Neuronal stem cell (in vitro differentiated cells): ENCODE results near the gene RAMP3.

ENCODE experiments used
- DNase-seq: peaks from one replicate; pipeline ENCODE4 v3.0.0-alpha.2; 2013; ENCODE audit warnings: low spot score
- H2AFZ ChIP-seq: one replicate; pipeline ENCODE4 v1.6.1; 2013; ENCODE audit warnings: mild to moderate bottlenecking, low read length, inconsistent platforms
- H2AK5ac ChIP-seq: 2 replicates; pipeline ENCODE4 v1.6.1; 2013; ENCODE audit warnings: low read depth, mild to moderate bottlenecking, inconsistent platforms, low read length, moderate library complexity, mixed read lengths
- H2BK120ac ChIP-seq: 2 replicates; pipeline ENCODE4 v1.6.1; 2013; ENCODE audit warnings: low read depth, mild to moderate bottlenecking, inconsistent platforms, low read length, moderate library complexity, mixed read lengths
- H2BK12ac ChIP-seq: one replicate; pipeline ENCODE4 v1.6.1; 2013; ENCODE audit warnings: low read length, inconsistent platforms
- H2BK15ac ChIP-seq: 2 replicates; pipeline ENCODE4 v1.6.1; 2013; ENCODE audit warnings: mild to moderate bottlenecking, low read length, inconsistent platforms, mixed read lengths
- H2BK5ac ChIP-seq: one replicate; pipeline ENCODE4 v1.6.1; 2013; ENCODE audit warnings: inconsistent platforms, mild to moderate bottlenecking, low read length, moderate library complexity
- H3K14ac ChIP-seq: one replicate; pipeline ENCODE4 v1.6.1; 2013; ENCODE audit warnings: low read length, inconsistent platforms
- H3K18ac ChIP-seq: 2 replicates; pipeline ENCODE4 v1.6.1; 2013; ENCODE audit warnings: low read length, inconsistent platforms
- H3K23ac ChIP-seq: 2 replicates; pipeline ENCODE4 v1.6.1; 2013; ENCODE audit warnings: low read depth, mild to moderate bottlenecking, mixed read lengths, low read length, inconsistent platforms; ENCODE audit not compliant: poor library complexity
- H3K27ac ChIP-seq: replicated peaks from 3 replicates; pipeline ENCODE4 v1.5.1; 2013; ENCODE audit warnings: low read length, inconsistent platforms
- H3K27me3 ChIP-seq, 3 experiments: 2 replicates each; pipeline ENCODE4 v1.6.1; 2013; ENCODE audit warnings: low read length in 3 of 3, mild to moderate bottlenecking in 2 of 3, inconsistent platforms in 1 of 3, low read depth in 1 of 3, mixed read lengths in 1 of 3, moderate library complexity in 1 of 3; ENCODE audit not compliant: control insufficient read depth in 3 of 3, insufficient read depth in 3 of 3
- H3K36me3 ChIP-seq, 2 donors: replicated peaks in 1 of 2; 2 replicates each; pipeline ENCODE4 v1.6.1; 2013; ENCODE audit warnings: low read length in 2 of 2; ENCODE audit not compliant: control insufficient read depth in 2 of 2, insufficient read depth in 2 of 2
- H3K4ac ChIP-seq: 2 replicates; pipeline ENCODE4 v1.6.1; 2013; ENCODE audit warnings: inconsistent platforms, mild to moderate bottlenecking, low read length, moderate library complexity
- H3K4me1 ChIP-seq, 2 donors: 1 replicate in 1 of 2; 2 replicates in 1 of 2; pipeline ENCODE4 v1.6.1; 2013; ENCODE audit warnings: low read length in 2 of 2, low read depth in 1 of 2; ENCODE audit not compliant: control insufficient read depth in 2 of 2, insufficient read depth in 1 of 2
- H3K4me2 ChIP-seq: one replicate; pipeline ENCODE4 v1.6.1; 2013; ENCODE audit warnings: mild to moderate bottlenecking, low read length, inconsistent platforms; ENCODE audit not compliant: insufficient read depth, poor library complexity, severe bottlenecking
- H3K4me3 ChIP-seq, 2 donors: 2 replicates each; pipeline ENCODE4 v1.5.1; 2013; ENCODE audit warnings: low read length in 2 of 2, mild to moderate bottlenecking in 2 of 2, inconsistent platforms in 1 of 2, moderate library complexity in 1 of 2
- H3K79me1 ChIP-seq: one replicate; pipeline ENCODE4 v1.6.1; 2013; ENCODE audit warnings: low read depth, mild to moderate bottlenecking, inconsistent platforms, low read length, moderate library complexity
- H3K9ac ChIP-seq: one replicate; pipeline ENCODE4 v1.6.1; 2013; ENCODE audit warnings: mild to moderate bottlenecking, low read depth, low read length, inconsistent platforms; ENCODE audit not compliant: poor library complexity
- H3K9me3 ChIP-seq, 2 donors: replicated peaks in 1 of 2; 2 replicates each; pipeline versions ENCODE3 to v1.6.1; 2013; ENCODE audit warnings: low read length in 2 of 2, mild to moderate bottlenecking in 2 of 2, inconsistent platforms in 1 of 2, low read depth in 1 of 2, mixed read lengths in 1 of 2, moderate library complexity in 1 of 2; ENCODE audit not compliant: control insufficient read depth in 2 of 2, insufficient read depth in 1 of 2
- H4K8ac ChIP-seq: one replicate; pipeline ENCODE4 v1.6.1; 2013; ENCODE audit warnings: low read depth, mild to moderate bottlenecking, inconsistent platforms, low read length, moderate library complexity
- H4K91ac ChIP-seq: one replicate; pipeline ENCODE4 v1.6.1; 2013; ENCODE audit warnings: low read length, low read depth, mild to moderate bottlenecking, inconsistent platforms; ENCODE audit not compliant: poor library complexity
- whole genome bisulfite sequencing, 2 donors: extraction: QIAGEN DNeasy Blood & Tissue Kit; methylation state at CpG; one replicate each; pipeline ENCODE4 v1.1.7; 2013; ENCODE audit warnings: missing lambda C conversion rate in 2 of 2, mixed read lengths in 1 of 2; ENCODE audit not compliant: insufficient read length in 2 of 2, insufficient replicate concordance in 1 of 2; ENCODE audit errors: extremely low coverage in 2 of 2; 5-methylcytosine and 5-hydroxymethylcytosine counted together

The RAMP3 gene

DNA sequence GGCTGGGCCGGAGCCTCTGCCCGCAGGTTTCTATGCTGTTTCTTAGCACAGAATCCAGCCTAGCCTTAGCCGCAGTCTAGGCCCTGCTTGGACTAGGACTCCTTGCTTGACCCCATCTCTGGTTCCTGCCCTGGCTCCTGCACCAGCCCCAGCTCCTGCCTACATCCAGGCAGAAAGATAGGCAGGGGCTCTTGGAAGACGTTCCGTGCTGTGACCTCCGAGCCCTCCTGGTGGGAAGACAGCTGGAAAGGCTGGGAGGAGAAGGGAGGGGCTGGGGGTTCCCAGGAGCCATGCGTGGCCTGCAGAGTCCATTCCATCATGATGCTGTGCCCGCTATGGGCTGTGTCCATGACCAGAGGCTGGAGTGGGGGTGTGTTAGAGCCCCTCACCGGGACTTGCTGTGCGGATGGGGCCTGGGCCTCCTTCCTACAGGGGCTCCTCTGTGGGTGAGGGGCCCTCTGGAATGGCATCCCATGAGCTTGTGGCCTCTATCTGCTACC is 26.2 kb downstream of the RAMP3 start:
- Histone ChIP-seq H3K4me3 (no peak overlapping the region), H2BK12ac (no peak overlapping the region), H3K9ac (no peak overlapping the region), H3K4me1 (no peaks in the 10 kb centered on the region), H3K23ac (no peak overlapping the region), H3K36me3 (no peaks in the 10 kb centered on the region), H3K4ac (no peak overlapping the region), H2BK15ac (no peak overlapping the region), H4K8ac (no peak overlapping the region), H3K14ac (no peak overlapping the region), H2AK5ac (no peak overlapping the region), H2BK120ac (no peak overlapping the region), H2AFZ (no peak overlapping the region), H3K79me1 (no peaks in the 10 kb centered on the region), H3K4me2 (no peak overlapping the region), H2BK5ac (no peak overlapping the region), H3K9me3 (no peaks in the 10 kb centered on the region), H3K18ac (no peak overlapping the region), H3K27ac (no peak overlapping the region), H3K27me3 (peaks cover 0 to 10% (median 0%) of the 10 kb centered on the region in 3 experiments), H4K91ac (no peak overlapping the region)
- no CpG with 5 or more reads among the region's 10 CpGs for WGBS, 2 donors
- no peak for DNase-seq

DNA sequence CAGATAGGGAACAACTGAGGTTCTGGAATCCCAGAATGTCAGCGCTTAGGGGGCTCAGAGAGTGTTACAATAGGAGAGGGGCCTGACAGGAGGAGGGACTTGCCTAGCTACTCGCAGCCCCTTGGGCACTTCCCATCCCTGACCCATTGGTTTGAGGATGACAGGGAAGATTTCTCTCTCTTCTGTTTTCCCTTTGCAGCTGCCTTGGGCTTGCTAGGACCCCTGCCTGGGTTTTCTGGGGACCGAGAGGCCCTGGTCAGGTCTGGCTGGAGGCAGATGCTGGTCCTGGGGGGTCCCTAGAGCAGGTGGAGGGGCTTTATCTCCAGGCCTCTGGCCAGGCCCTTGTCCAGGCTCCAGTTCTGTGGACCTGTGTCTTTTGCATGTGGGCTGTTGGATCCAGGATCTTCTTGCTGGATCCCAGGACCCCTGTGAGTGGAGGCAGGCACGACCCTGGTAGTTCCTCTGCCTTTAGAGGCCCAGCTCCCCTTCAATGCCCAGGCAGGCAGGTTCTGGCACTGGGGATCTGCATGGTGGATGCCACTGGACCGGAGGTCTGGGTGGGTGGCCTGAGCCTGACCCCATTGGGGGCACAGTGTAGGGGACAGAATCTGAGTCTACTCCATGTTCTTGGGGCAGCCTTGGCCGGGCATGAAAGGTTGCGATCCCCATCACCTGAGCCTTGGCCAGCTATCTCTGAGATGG is 26.9 kb downstream of the RAMP3 start:
- WGBS, 2 donors, result no CpG with 5 or more reads among the region's 7 CpGs

DNA sequence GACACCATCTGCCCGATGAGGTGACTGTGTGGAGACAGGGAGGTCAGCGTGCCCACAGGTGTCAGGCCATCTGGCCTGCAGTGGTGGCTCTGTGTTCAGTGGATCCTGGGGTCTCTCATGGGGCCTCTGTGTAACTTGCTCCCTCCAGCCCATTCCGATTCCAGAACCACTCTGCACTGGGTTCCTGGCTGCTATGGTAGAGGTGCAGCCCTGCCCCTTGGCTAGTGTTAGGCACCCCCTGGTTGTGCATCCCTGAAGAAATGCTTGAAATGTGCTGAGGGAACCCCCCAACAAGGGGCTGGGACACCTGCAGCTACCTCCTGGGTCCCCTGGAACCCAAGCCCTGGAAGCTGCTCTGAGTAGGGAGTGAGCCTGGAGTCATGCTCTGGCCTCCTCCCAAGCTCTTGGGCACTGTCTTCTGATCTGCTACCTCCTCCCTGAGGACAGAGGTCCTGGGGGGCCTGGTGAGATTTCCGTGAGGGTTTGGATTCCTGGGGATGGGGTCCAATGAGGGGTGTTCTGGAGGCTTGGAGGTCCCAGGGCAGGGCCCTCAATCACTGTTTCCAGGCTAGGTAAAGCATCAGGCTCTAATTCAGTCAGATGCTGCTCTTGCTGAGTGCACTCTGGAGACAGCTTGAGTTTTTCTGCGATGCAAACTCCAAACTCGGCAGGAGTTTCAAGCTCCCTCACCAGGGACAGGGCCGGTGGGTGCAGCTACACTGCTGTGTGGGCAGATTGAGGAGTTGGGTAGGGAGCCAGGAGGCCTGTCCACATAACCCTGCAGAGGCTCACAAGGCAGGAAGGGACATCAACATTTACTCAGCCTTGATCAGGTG is 27.7 kb downstream of the RAMP3 start:
- Histone ChIP-seq H3K36me3 (no peaks in the 10 kb centered on the region), H2AFZ (no peak overlapping the region), H3K23ac (no peak overlapping the region), H3K27ac (no peak overlapping the region), H3K4me3 (no peak overlapping the region), H3K4me1 (no peaks in the 10 kb centered on the region), H2BK12ac (no peak overlapping the region), H4K91ac (no peak overlapping the region), H3K9me3 (no peaks in the 10 kb centered on the region), H2AK5ac (no peak overlapping the region), H3K4ac (no peak overlapping the region), H3K4me2 (no peak overlapping the region), H3K79me1 (no peaks in the 10 kb centered on the region), H3K9ac (no peak overlapping the region), H4K8ac (no peak overlapping the region), H3K18ac (no peak overlapping the region), H2BK15ac (no peak overlapping the region), H3K14ac (no peak overlapping the region), H3K27me3 (no peaks in the 10 kb centered on the region), H2BK120ac (no peak overlapping the region), H2BK5ac (no peak overlapping the region)
- no CpG with 5 or more reads among the region's 7 CpGs for WGBS, 2 donors
- no peak for DNase-seq

More for the DNA sequence above, 26.9 kb downstream of the RAMP3 start:
- no peak for DNase-seq
- Histone ChIP-seq H3K27me3 (peaks cover 0 to 6% (median 0%) of the 10 kb centered on the region in 3 experiments), H3K27ac (no peak overlapping the region), H3K4me2 (no peak overlapping the region), H2BK15ac (no peak overlapping the region), H2BK12ac (no peak overlapping the region), H3K9ac (no peak overlapping the region), H3K36me3 (no peaks in the 10 kb centered on the region), H3K23ac (peak overlapping the region; percentile 30), H4K8ac (no peak overlapping the region), H3K4ac (no peak overlapping the region), H2BK120ac (no peak overlapping the region), H2BK5ac (no peak overlapping the region), H2AK5ac (peak overlapping the region; percentile 27), H3K79me1 (no peaks in the 10 kb centered on the region), H2AFZ (no peak overlapping the region), H3K4me3 (no peak overlapping the region), H3K14ac (no peak overlapping the region), H3K9me3 (no peaks in the 10 kb centered on the region), H3K18ac (no peak overlapping the region), H4K91ac (no peak overlapping the region), H3K4me1 (no peaks in the 10 kb centered on the region)

DNA sequence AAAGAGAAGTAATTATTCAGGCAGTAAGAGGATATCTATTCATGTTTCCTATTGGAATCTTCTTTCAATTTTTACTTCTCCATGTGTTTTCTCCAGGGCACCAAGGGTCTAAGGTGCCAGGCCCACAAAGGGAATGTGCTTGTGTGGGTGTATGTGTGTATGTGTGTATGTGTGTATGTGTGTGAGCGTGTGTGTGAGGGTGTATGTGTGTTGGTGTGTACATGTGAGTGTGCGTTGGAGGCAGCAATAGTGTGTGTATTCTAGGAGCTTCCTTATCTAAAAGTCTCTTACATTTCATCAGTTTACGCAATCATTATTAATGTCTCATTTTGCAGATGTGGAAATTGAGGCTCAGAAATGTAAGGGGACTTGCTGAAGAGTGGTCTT is 28.3 kb downstream of the RAMP3 start:
- no peaks in the 10 kb centered on the region for H3K36me3 ChIP-seq
- H3K27me3 ChIP-seq, result no peaks in the 10 kb centered on the region
- H2AFZ ChIP-seq, result no peak overlapping the region
- no peak overlapping the region for H3K9ac ChIP-seq
- H2BK5ac ChIP-seq, result no peak overlapping the region
- no peak overlapping the region for H2BK120ac ChIP-seq
- no peak for DNase-seq
- H2BK12ac ChIP-seq, result no peak overlapping the region
- H2AK5ac ChIP-seq, result no peak overlapping the region
- no peaks in the 10 kb centered on the region for H3K79me1 ChIP-seq
- H4K91ac ChIP-seq, result no peak overlapping the region
- no peak overlapping the region for H3K18ac ChIP-seq
- no peak overlapping the region for H4K8ac ChIP-seq
- H3K14ac ChIP-seq, result no peak overlapping the region
- no peak overlapping the region for H3K27ac ChIP-seq
- no peak overlapping the region for H3K23ac ChIP-seq
- H3K9me3 ChIP-seq, result no peaks in the 10 kb centered on the region
- H3K4me3 ChIP-seq, result no peak overlapping the region
- peaks cover 0 to 5% of the 10 kb centered on the region in 2 donors for H3K4me1 ChIP-seq
- WGBS, 2 donors, result 100% methylated on average over 1 of the region's 3 CpGs; no CpG with 5 or more reads in 1 of the 2 donors
- H3K4ac ChIP-seq, result no peak overlapping the region
- H3K4me2 ChIP-seq, result no peak overlapping the region
- H2BK15ac ChIP-seq, result no peak overlapping the region
